Inferior parietal cortex (tissue), 1 donor: ENCODE data around the gene KCNK4.

Experiments used
- DNase-seq: peaks from one replicate; pipeline ENCODE4 v3.0.0-alpha.2; 2016; ENCODE audit errors: extremely low spot score

Gene KCNK4

DNA sequence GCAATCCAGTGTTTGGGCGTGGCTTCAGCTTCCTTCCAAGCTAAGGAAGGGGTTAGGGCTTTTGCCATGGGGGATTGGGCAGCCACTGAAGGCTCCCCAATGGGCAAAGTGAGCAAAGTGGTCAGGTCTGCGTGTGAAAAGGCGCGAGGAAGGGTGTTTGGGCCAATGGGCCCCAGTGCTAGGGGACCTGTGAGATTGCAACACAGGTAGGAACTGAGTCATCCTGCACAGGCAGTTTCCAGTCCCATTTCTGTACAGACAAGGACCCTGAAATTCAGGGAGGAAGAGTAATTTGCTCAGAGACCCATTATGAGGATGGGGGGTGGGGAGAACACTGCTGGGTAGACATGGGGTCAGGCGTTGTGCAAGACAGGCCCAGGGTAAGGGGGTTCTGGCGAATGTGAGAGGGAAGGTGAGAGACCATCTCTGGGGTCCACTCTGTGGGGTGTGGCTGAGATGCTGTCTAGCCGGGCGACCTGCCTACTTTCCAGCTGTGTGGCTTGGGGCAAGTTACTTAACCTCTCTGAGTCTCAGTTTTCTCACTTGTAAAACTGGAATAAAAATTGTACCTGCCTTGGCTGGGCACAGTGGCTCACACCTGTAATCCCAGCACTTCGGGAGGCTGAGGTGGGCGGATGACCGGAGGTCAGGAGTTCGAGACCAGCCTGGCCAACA lies 56.2 kb downstream of the KCNK4 start:
- no peak for DNase-seq

DNA sequence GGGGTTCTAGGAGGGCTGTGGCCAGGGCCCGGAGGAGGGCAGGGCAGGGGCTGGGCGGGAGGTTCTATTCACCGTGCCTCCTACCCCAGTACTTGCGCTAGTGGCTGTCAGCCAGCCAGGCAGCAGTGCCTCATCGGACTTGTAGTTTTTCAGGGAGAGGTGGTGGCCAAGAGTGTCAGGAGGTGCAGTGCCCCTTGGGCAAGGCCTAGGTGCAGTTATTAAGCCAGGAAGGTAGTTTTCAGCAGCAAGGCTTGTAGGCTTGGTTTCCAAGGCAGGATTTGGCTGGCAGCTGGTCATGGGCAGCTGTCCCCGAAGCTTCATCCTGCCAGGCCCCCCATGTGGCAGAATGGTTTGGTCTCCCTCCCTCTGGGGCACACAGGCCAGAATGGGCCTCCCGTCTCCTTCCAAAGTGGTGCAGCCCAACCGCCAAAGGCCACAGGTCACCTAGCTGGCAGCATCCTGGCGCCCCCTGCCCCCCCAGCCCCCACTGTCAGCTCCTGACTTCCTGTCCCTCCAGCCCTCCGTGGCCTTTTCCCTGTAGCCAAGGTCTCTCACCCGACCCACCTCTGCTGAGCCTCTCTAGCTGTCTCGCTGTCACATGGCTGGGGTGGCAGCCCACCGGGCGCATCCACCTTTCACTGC lies 57.4 kb downstream of the KCNK4 start:
- no peak for DNase-seq

DNA sequence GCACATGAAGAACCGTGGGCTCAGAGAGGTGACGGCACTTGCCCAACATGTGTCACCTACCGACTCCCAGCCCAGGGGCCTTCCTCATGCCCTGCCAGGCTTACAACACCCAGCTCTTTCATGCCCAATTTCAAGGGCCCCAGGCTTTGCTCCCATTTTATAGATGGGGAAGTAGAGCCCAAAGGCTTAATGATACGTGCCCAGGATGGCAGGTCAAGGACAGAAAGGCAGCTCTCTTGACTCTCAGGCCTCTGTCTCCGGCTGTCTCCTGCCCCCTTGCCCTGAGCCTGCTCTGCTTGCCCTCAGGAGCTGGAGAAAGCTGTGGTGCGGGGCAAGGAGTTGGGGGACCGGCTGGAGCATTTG lies 57.9 kb downstream of the KCNK4 start:
- DNase-seq = no peak

DNA sequence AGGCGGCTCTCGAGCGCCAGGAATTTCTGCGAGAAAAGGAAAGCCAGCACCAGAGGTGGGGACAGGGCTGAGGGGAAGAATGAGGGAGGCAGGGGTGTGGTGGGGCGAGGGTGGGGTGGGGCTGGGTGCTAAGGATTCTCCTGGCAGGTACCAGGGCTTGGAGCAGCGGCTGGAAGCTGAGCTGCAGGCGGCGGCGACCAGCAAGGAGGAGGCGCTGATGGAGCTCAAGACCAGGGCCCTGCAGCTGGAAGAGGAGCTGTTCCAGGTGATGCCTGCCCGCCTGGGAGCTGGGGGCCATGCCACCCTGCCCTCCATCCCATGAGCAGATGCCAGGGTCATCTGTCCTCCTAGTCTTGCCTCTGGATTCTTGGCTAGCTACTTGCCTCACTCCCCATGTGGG lies 58.3 kb downstream of the KCNK4 start:
- DNase-seq = no peak
